ENCODE measurements around the gene STAT3. TPM values are rescaled to one million over a fixed set of nuclear protein-coding genes. Genes with fewer than 3 reads are reported as not detected.

Gene STAT3
- total and polyA plus RNA-seq, 2 of the 13 experiments (the other 11 are each of a cell fraction or from before 2014, with no cell fraction given), result 61.8 to 62.4 TPM

GRCh38 chr17:42311240-42312034 is 76.8 kb downstream of the STAT3 start (continued):
- TF ChIP-seq ZNF704 (CRISPR knock-in tag; IDR thresholded peaks at IDR 0.05; ENCODE audit: borderline replicate concordance) (0 out of 2 replicates have a peak, but pooled peaks have one; percentile 39), MTERF4 (CRISPR knock-in tag; IDR thresholded peaks at IDR 0.05) (0 out of 2 replicates have a peak, but pooled peaks have one; percentile 87), ONECUT2 (CRISPR knock-in tag; IDR thresholded peaks at IDR 0.05) (0 out of 2 replicates have a peak, but pooled peaks have one; percentile 12), KLF16 (CRISPR knock-in tag; IDR thresholded peaks at IDR 0.05) (0 out of 4 replicates have a peak, but pooled peaks of 1 of the 2 experiments have one; percentile 41), DBP (CRISPR knock-in tag; IDR thresholded peaks at IDR 0.05; ENCODE audit: not compliant biosample characterization) (no peak), ZNF501 (CRISPR knock-in tag; IDR thresholded peaks at IDR 0.05) (no peak; the same call in 1 of the 2 replicates), RORA (CRISPR knock-in tag; IDR thresholded peaks at IDR 0.05) (no peak), YY1 (IDR thresholded peaks at IDR 0.05; ENCODE audit: insufficient read depth, insufficient replicate concordance, low read depth, low read length) (peak; percentile 27), ZBTB38 (CRISPR knock-in tag; IDR thresholded peaks at IDR 0.05) (peak; percentile 73), SNAPC2 (CRISPR knock-in tag; IDR thresholded peaks at IDR 0.05) (no peak), NFKBIZ (CRISPR knock-in tag; IDR thresholded peaks at IDR 0.05) (peak; percentile 72; the same call in 1 of the 2 replicates), KLF11 (CRISPR knock-in tag; IDR thresholded peaks at IDR 0.05) (no peak; the same call in 1 of the 2 replicates), ZBTB7A (CRISPR knock-in tag; IDR thresholded peaks at IDR 0.05) (peak; percentile 83; the same call in 1 of the 2 replicates), TARDBP (CRISPR knock-in tag; IDR thresholded peaks at IDR 0.05) (no peak; the same call in 1 of the 2 replicates), RARG (CRISPR knock-in tag; IDR thresholded peaks at IDR 0.05; ENCODE audit: low read depth) (no peak), ZNF253 (CRISPR knock-in tag; IDR thresholded peaks at IDR 0.05; ENCODE audit: borderline replicate concordance) (no peak)
- TF ChIP-seq, protein P1, sequence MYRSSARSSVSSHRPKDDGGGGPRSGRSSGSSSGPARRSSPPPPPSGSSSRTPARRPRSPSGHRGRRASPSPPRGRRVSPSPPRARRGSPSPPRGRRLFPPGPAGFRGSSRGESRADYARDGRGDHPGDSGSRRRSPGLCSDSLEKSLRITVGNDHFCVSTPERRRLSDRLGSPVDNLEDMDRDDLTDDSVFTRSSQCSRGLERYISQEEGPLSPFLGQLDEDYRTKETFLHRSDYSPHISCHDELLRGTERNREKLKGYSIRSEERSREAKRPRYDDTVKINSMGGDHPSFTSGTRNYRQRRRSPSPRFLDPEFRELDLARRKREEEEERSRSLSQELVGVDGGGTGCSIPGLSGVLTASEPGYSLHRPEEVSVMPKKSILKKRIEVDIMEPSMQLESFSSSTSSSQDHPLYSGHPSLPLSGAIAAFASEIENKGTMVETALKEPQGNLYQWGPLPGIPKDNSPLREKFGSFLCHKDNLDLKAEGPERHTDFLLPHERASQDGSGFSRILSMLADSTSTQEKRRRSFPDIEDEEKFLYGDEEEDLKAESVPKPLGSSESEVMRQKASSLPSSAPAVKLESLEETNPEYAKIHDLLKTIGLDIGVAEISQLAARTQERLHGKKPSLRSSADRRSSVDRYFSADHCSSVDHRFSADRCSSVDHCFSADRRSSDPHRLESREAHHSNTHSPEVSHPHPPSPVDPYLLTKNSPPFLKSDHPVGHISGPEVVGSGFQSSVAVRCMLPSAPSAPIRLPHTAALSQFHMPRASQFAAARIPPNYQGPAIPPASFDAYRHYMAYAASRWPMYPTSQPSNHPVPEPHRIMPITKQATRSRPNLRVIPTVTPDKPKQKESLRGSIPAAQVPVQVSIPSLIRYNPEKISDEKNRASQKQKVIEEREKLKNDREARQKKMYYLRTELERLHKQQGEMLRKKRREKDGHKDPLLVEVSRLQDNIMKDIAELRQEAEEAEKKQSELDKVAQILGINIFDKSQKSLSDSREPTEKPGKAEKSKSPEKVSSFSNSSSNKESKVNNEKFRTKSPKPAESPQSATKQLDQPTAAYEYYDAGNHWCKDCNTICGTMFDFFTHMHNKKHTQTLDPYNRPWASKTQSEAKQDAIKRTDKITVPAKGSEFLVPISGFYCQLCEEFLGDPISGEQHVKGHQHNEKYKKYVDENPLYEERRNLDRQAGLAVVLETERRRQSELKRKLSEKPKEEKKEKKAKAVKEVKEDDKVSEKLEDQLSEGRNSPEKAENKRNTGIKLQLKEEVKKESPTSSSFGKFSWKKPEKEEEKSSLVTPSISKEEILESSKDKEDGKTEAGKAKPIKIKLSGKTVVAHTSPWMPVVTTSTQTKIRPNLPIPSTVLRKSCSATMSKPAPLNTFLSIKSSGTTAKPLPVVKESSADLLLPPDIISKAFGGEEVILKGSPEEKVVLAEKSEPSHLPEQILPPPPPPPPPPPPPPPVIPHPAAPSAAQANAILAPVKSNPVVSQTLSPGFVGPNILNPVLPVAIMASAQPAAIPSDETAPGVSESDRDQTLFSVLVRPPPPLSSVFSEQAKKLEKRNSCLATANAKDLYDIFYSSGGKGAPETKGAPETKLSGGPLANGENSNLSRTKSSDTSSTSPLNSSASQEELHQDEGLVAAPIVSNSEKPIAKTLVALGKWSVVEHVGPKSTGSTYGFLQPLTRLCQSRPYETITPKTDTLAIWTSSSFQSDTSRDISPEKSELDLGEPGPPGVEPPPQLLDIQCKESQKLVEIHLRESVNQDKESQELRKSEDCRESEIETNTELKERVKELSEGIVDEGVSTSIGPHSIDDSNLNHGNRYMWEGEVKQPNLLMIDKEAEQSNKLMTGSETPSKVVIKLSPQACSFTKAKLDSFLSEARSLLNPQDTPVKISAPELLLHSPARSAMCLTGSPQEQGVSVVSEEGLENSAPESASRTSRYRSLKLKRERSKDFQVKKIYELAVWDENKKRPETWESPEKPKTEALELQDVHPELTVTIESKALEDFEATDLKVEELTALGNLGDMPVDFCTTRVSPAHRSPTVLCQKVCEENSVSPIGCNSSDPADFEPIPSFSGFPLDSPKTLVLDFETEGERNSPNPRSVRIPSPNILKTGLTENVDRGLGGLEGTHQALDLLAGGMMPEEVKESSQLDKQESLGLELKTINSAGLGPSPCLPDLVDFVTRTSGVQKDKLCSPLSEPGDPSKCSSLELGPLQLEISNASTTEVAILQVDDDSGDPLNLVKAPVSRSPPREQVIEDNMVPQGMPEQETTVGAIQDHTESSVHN (CRISPR knock-in tag; IDR thresholded peaks at IDR 0.05), result no peak
